T47D (cell line): ENCODE results near the gene DNM3.
"Not testable (repeated sequence)": the region's sequence is repeated elsewhere in the genome, so short reads cannot be mapped to it uniquely, and the experiment has no call there.

Experiments used
- DNase-seq, 2 experiments: peaks; one replicate each; pipeline versions ENCODE4 v3.0.0 to v3.0.0-alpha.2; 2011 to 2012; ENCODE audit warnings: low read depth in 1 of 2, low spot score in 1 of 2
- JUND ChIP-seq: IDR thresholded peaks from 2 replicates; pipeline ENCODE4 v1.6.1; 2012; ENCODE audit warnings: low read depth
- in situ Hi-C: cut with HindIII; loops from 2 replicates; pipeline ENCODE4 v1.10.0; 2016; ENCODE audit warnings: low sequenced_read_pairs, low pct_unique_long_range_greater_than_20kb

The DNM3 gene

GRCh38 chr1:172286629-172287076 lies 445.4 kb downstream of the DNM3 start:
- in situ Hi-C loops, result no loop called here
- 0 out of 2 replicates have a peak, but pooled peaks have one; percentile 7 for TF ChIP-seq JUND
- peak in 1 of 2 experiments; percentile 32 for DNase-seq

- in situ Hi-C loops, result no loop called here
- no peak for TF ChIP-seq JUND
- no peak for DNase-seq
Measured at GRCh38 chr1:172287208-172287607, 445.9 kb downstream of the DNM3 start.

GRCh38 chr1:172288581-172288980 lies 447.3 kb downstream of the DNM3 start:
- no peak for TF ChIP-seq JUND
- no peak for DNase-seq
- in situ Hi-C loops, result no loop called here

GRCh38 chr1:172289448-172289847 lies 448.1 kb downstream of the DNM3 start:
- TF ChIP-seq JUND, result no peak
- DNase-seq, result no peak
- in situ Hi-C loops, result no loop called here

- in situ Hi-C loops, result no loop called here
- no peak for TF ChIP-seq JUND
- no peak for DNase-seq
Measured at GRCh38 chr1:172292840-172293239, 451.5 kb downstream of the DNM3 start.

GRCh38 chr1:172293429-172293828 lies 452.1 kb downstream of the DNM3 start:
- no peak for TF ChIP-seq JUND
- in situ Hi-C loops, result no loop called here
- DNase-seq, result no peak

GRCh38 chr1:172298141-172298540 lies 456.8 kb downstream of the DNM3 start:
- no peak for DNase-seq
- in situ Hi-C loops, result no loop called here
- TF ChIP-seq JUND, result no peak

GRCh38 chr1:172298911-172299310 lies 457.6 kb downstream of the DNM3 start:
- DNase-seq, result no peak
- no peak for TF ChIP-seq JUND
- in situ Hi-C loops, result no loop called here

GRCh38 chr1:172299515-172299914 lies 458.2 kb downstream of the DNM3 start:
- DNase-seq, result no peak
- no peak for TF ChIP-seq JUND
- in situ Hi-C loops, result no loop called here

GRCh38 chr1:172307508-172307907 lies 466.2 kb downstream of the DNM3 start:
- DNase-seq, in situ Hi-C loops: not testable (repeated sequence)

- in situ Hi-C loops, result no loop called here
- no peak for TF ChIP-seq JUND
- no peak for DNase-seq
Measured at GRCh38 chr1:172308142-172308541, 466.8 kb downstream of the DNM3 start.

GRCh38 chr1:172308577-172308976 lies 467.3 kb downstream of the DNM3 start:
- in situ Hi-C loops, result no loop called here
- TF ChIP-seq JUND, result no peak
- no peak for DNase-seq

GRCh38 chr1:172320733-172321132 lies 479.4 kb downstream of the DNM3 start:
- no peak for DNase-seq
- TF ChIP-seq JUND, result no peak
- in situ Hi-C loops, result no loop called here

- DNase-seq, result no peak
- in situ Hi-C loops, result no loop called here
- TF ChIP-seq JUND, result no peak
Measured at GRCh38 chr1:172321451-172321850, 480.2 kb downstream of the DNM3 start.
